ENCODE results near the gene NUP88. TPM values are rescaled to one million over a fixed set of nuclear protein-coding genes. Genes with fewer than 3 reads are reported as not detected.

Gene NUP88
- total RNA-seq, 4 donors from 2014 or later: 62.7 to 220 (median 83.8) TPM

DNA sequence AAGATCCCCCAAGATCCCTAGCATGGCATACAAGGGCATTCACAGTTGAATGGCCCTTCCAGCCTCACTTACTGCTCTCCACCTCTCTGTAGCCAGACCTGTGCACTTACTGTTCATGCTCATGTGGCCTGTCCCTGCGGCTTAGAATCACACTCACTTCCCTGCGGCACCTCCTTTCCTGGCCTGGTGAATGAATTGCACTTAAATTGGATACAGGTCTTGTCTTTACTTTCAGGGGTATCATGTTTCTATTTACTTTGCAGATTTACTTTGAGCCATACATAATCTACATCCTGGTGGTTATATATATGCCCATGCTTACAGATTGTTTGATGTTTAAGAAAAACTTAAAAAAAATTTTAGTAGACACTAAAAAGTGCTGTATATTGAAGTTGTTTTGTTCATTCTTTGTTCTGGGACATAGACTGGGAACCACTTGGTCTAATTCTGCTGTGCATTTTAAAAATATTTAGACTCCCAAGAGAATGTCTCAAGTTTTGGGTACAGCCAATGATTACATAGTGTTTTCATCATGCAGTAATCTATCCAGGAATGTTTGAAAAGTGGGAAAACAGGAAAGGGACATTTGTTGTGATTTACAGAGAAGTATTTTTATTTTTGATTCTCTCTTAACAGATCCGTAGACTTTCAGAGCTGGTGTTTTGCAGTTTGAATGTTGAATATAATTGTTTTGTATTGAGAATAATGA lies 63.9 kb downstream of the NUP88 start:
- TF ChIP-seq, protein P1, sequence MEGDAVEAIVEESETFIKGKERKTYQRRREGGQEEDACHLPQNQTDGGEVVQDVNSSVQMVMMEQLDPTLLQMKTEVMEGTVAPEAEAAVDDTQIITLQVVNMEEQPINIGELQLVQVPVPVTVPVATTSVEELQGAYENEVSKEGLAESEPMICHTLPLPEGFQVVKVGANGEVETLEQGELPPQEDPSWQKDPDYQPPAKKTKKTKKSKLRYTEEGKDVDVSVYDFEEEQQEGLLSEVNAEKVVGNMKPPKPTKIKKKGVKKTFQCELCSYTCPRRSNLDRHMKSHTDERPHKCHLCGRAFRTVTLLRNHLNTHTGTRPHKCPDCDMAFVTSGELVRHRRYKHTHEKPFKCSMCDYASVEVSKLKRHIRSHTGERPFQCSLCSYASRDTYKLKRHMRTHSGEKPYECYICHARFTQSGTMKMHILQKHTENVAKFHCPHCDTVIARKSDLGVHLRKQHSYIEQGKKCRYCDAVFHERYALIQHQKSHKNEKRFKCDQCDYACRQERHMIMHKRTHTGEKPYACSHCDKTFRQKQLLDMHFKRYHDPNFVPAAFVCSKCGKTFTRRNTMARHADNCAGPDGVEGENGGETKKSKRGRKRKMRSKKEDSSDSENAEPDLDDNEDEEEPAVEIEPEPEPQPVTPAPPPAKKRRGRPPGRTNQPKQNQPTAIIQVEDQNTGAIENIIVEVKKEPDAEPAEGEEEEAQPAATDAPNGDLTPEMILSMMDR (IDR thresholded peaks at IDR 0.05): no peak
- TF ChIP-seq POLR2A (IDR thresholded peaks at IDR 0.05): no peak
- no peaks in the 10 kb centered on the region for H3K9me3 ChIP-seq
- no peak overlapping the region for H3K4me3 ChIP-seq
- no peaks in the 10 kb centered on the region for H3K4me1 ChIP-seq
- DNase-seq: no peak
- no peak overlapping the region for H3K27ac ChIP-seq
- no peaks in the 10 kb centered on the region for H3K27me3 ChIP-seq
- H3K36me3 ChIP-seq: peaks cover 0 to 81% (median 0%) of the 10 kb centered on the region in 3 donors

DNA sequence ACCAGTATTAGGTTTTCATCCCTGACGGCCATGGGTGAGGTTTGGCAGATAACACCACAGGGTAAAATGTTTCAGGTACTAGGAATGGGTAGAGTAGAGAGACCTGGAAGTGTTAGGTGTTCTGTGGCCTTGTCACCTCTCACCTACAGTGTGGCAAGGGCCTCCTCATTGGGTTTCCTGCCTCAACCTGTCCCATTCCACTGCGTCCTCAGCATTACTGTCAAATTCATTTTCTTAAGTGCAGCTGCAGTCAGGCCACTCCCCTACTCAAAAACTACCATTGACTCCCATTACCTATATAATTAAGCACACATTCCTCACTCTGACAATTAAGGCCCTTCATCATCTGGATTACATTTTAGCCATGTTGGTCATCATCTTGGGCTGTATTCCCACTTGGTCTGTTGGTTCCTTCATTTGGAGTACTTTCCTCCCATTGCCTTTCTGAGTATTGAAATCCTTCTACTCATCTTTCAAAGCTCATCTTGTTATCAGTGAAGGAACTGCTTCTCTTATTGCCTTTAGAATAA lies 64.5 kb downstream of the NUP88 start:
- H3K4me3 ChIP-seq: no peak overlapping the region
- no peak for DNase-seq
- H3K36me3 ChIP-seq: peaks cover 0 to 83% (median 0%) of the 10 kb centered on the region in 3 donors
- no peaks in the 10 kb centered on the region for H3K27me3 ChIP-seq
- H3K4me1 ChIP-seq: no peaks in the 10 kb centered on the region
- no peaks in the 10 kb centered on the region for H3K9me3 ChIP-seq
- no peak for TF ChIP-seq POLR2A (IDR thresholded peaks at IDR 0.05)
- TF ChIP-seq, protein P1 (IDR thresholded peaks at IDR 0.05): no peak
- no peak overlapping the region for H3K27ac ChIP-seq

DNA sequence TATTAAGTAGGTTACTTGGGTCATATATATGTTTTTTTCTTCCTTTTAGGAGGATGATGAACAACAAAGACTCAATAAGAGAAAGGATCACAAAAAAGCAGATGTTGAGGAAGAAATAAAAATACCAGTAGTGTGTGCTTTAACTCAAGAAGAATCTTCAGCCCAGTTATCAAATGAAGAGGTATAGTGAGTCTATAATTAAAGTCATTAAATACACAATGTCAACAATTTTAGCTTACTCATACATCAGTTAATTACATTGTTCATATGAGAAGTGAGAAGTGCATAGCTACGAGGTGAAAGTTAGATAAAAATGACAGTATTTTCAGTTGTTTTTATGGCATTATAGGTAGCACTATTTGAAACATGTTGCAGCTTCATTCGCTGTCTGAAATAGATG lies 65.2 kb downstream of the NUP88 start:
- no peak overlapping the region for H3K27ac ChIP-seq
- H3K4me3 ChIP-seq: no peak overlapping the region
- H3K36me3 ChIP-seq: peaks cover 0 to 87% (median 0%) of the 10 kb centered on the region in 3 donors
- TF ChIP-seq, protein P1 (IDR thresholded peaks at IDR 0.05): no peak
- TF ChIP-seq POLR2A (IDR thresholded peaks at IDR 0.05): no peak
- H3K4me1 ChIP-seq: no peaks in the 10 kb centered on the region
- H3K27me3 ChIP-seq: no peaks in the 10 kb centered on the region
- H3K9me3 ChIP-seq: no peaks in the 10 kb centered on the region
- no peak for DNase-seq

DNA sequence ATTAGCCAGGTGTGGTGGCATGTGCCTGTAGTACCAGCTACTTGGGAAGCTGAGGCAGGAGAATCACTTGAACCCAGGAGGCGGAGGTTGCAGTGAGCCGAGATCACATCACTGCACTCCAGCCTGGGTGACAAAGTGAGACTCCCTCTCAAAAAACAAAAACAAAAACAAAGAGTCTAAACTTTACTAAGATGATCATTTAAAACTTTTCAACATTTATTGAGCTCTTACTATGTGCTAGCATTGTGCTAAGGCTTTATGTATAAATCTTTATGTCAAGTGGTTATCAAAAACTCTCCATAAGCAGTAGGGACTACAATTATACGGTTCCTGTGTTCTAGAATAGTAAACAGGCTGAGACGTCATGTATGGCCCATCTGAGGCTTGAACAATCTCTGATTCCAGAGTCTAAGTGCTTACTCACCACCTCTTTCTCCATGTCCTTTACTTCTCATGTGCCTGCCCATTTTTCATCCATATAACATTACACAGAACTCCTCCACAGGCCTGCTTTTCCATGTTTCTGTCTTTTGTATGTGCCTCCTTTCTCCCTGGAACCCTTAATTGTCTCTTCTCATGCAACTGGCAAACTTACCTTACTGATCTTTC lies 66.7 kb downstream of the NUP88 start:
- TF ChIP-seq, protein P1 (IDR thresholded peaks at IDR 0.05): no peak
- TF ChIP-seq POLR2A (IDR thresholded peaks at IDR 0.05): no peak
- H3K36me3 ChIP-seq: peaks cover 0 to 92% (median 0%) of the 10 kb centered on the region in 3 donors
- H3K4me1 ChIP-seq: no peaks in the 10 kb centered on the region

DNA sequence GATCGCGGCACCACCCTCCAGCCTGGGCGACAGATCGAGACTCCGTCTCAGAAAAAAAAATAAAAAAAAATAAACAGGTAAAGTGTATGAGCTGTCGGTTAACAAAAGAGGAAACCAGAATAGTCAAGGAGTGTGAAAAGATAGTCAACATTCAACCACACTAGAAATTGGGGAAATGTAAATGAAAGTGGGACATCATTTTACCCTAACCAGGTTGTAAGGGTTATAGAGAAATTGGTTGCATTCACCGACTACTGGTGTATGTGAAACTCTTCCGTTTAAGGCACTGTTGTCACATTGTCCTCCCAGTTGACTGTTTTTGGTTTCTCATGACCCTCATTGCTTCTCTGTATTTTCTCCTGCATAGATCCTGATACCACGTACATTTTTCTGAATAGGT lies 74.5 kb downstream of the NUP88 start:
- TF ChIP-seq, protein P1 (IDR thresholded peaks at IDR 0.05): no peak
- TF ChIP-seq POLR2A (IDR thresholded peaks at IDR 0.05): no peak
- no peak for DNase-seq
- Histone ChIP-seq H3K4me3 (no peak overlapping the region), H3K27ac (no peak overlapping the region), H3K9me3 (no peaks in the 10 kb centered on the region), H3K4me1 (no peaks in the 10 kb centered on the region), H3K27me3 (no peaks in the 10 kb centered on the region), H3K36me3 (peaks cover 0 to 40% (median 0%) of the 10 kb centered on the region in 3 donors)

More for the DNA sequence above, 66.7 kb downstream of the NUP88 start:
- Histone ChIP-seq H3K9me3 (no peaks in the 10 kb centered on the region), H3K4me3 (no peak overlapping the region), H3K27me3 (no peaks in the 10 kb centered on the region), H3K27ac (no peak overlapping the region)
- no peak for DNase-seq

Other genes with a start within 250 kb of the NUP88 start
- 10 to 100 TPM; 10.2 to 23.9 (median 18.5) TPM for gene ZNF594, start 227.8 kb downstream of the NUP88 start, total RNA-seq
- gene SCIMP, start 184.8 kb downstream of the NUP88 start, total RNA-seq: 10 to 100 TPM in 1 of 4 donors, 1 to 10 TPM in 1, under 1 TPM in 1, not detected in 1; 0.35 to 16.5 (median 1.5) TPM
- 10 to 100 TPM; 20.5 to 85.0 (median 33.1) TPM for gene RABEP1, start 137.4 kb downstream of the NUP88 start, total RNA-seq
- 10 to 100 TPM; 27.8 to 96.6 (median 49.6) TPM for gene RPAIN, start 520 bp upstream of the NUP88 start, total RNA-seq
- 10 to 100 TPM; 54.2 to 86.6 (median 68.1) TPM for gene C1QBP, start 19.5 kb upstream of the NUP88 start, total RNA-seq
- gene DHX33, start 49.3 kb upstream of the NUP88 start, total RNA-seq: 10 to 100 TPM in 3 of 4 donors, 1 to 10 TPM in 1; 8.8 to 18.2 (median 11.5) TPM
- gene DERL2, start 66.5 kb upstream of the NUP88 start, total RNA-seq: 10 to 100 TPM in 3 of 4 donors, 1 to 10 TPM in 1; 3.3 to 42.8 (median 36.1) TPM
- 10 to 100 TPM in 3 of 4 donors, 1 to 10 TPM in 1; 9.2 to 23.9 (median 14.0) TPM for gene MIS12, start 66.9 kb upstream of the NUP88 start, total RNA-seq
- gene NLRP1, start 164.8 kb upstream of the NUP88 start, total RNA-seq: 10 to 100 TPM in 3 of 4 donors, 1 to 10 TPM in 1; 8.6 to 80.0 (median 18.5) TPM

Data from Peyer's patch (tissue), 4 donors.